B cell (primary cell): Measurements from ENCODE around the gene KRT84. TPM values are rescaled to one million over a fixed set of nuclear protein-coding genes. Genes with fewer than 3 reads are reported as not detected.

Experiments
- ATAC-seq: fragments of 200-7000 bp; cut with Tn5 transposase; one replicate; pipeline ENCODE4 v1.10.0; 2021; ENCODE audit warnings: low read depth, mild to moderate bottlenecking, moderate number of reproducible peaks, moderate library complexity
- CTCF ChIA-PET: fragments of 350-600 bp; sonication (Branson Sonifier 250); formaldehyde crosslinking; loops from one replicate; lab custom pipeline; 2021; ENCODE audit warnings: antibody characterized with exemption, inconsistent platforms; lab: Charles Lee
- POLR2A ChIA-PET: fragments of 350-600 bp; sonication (Branson Sonifier 250); formaldehyde crosslinking; loops from one replicate; lab custom pipeline; 2021; ENCODE audit warnings: antibody characterized with exemption; lab: Charles Lee
- DNase-seq: peaks from one replicate; pipeline ENCODE4 v3.0.0; 2013
- H2AFZ ChIP-seq: 2 replicates; pipeline ENCODE4 v1.6.1; 2012; ENCODE audit warnings: mild to moderate bottlenecking, low read depth, low read length; ENCODE audit not compliant: insufficient read depth, poor library complexity, severe bottlenecking
- H3K27ac ChIP-seq, 2 donors: 1 replicate in 1 of 2; 2 replicates in 1 of 2; pipeline ENCODE4 v1.5.1; 2012 to 2013; ENCODE audit warnings: low read length in 2 of 2, mild to moderate bottlenecking in 2 of 2, moderate library complexity in 1 of 2
- H3K27me3 ChIP-seq, 4 experiments: fragments of 200-600 bp in 1 of 4; sonication (generic) in 1 of 4; replicated peaks in 1 of 4; 1 replicate in 2 of 4; 2 replicates in 2 of 4; pipeline versions ENCODE4 v1.6.1 to v1.7.0; 2013 to 2016; ENCODE audit warnings: low read length in 3 of 4, mild to moderate bottlenecking in 2 of 4, mixed read lengths in 1 of 4, moderate library complexity in 1 of 4; ENCODE audit not compliant: insufficient read depth in 4 of 4, control insufficient read depth in 3 of 4; ENCODE audit errors: control extremely low read depth in 1 of 4
- H3K36me3 ChIP-seq, 2 experiments: replicated peaks in 1 of 2; 1 replicate in 1 of 2; 2 replicates in 1 of 2; pipeline versions ENCODE4 v1.6.1 to v1.7.1; 2013; ENCODE audit warnings: low read length in 1 of 2; ENCODE audit not compliant: insufficient read depth in 2 of 2, control insufficient read depth in 1 of 2; ENCODE audit errors: control extremely low read depth in 1 of 2, extremely low read depth in 1 of 2
- H3K4me1 ChIP-seq, 2 donors: fragments of 200-600 bp in 1 of 2; sonication (generic) in 1 of 2; 1 replicate in 1 of 2; 2 replicates in 1 of 2; pipeline versions ENCODE4 v1.5.1 to v1.6.1; 2013 to 2017; ENCODE audit warnings: low read length in 2 of 2; ENCODE audit not compliant: control insufficient read depth in 2 of 2, insufficient read depth in 2 of 2
- H3K4me2 ChIP-seq: replicated peaks from 2 replicates; pipeline ENCODE3; 2012; ENCODE audit warnings: mild to moderate bottlenecking, low read depth, low read length; ENCODE audit not compliant: poor library complexity, severe bottlenecking
- H3K4me3 ChIP-seq, 5 experiments: fragments of 200-600 bp in 1 of 5; sonication (generic) in 1 of 5; 1 replicate in 3 of 5; 2 replicates in 2 of 5; pipeline versions ENCODE4 v1.5.1 to v1.7.0; 2011 to 2016; ENCODE audit warnings: low read length in 4 of 5, mild to moderate bottlenecking in 4 of 5, low read depth in 2 of 5, control low read depth in 1 of 5, moderate library complexity in 1 of 5; ENCODE audit not compliant: insufficient read depth in 1 of 5; ENCODE audit errors: control extremely low read depth in 1 of 5, extremely low read depth in 1 of 5
- H3K79me2 ChIP-seq: fragments of 200-600 bp; sonication (generic); one replicate; pipeline ENCODE4 v1.6.0; 2016; ENCODE audit warnings: low read length; ENCODE audit not compliant: control insufficient read depth, insufficient read depth
- H3K9ac ChIP-seq: fragments of 200-600 bp; sonication (generic); 2 replicates; pipeline ENCODE4 v1.6.1; 2017; ENCODE audit warnings: mild to moderate bottlenecking, low read length, moderate library complexity
- H3K9me3 ChIP-seq, 3 donors: one replicate each; pipeline versions ENCODE4 v1.6.1 to v1.7.1; 2013; ENCODE audit warnings: low read length in 2 of 3; ENCODE audit not compliant: control insufficient read depth in 2 of 3, insufficient read depth in 1 of 3; ENCODE audit errors: control extremely low read depth in 1 of 3
- H4K20me1 ChIP-seq: 2 replicates; pipeline ENCODE4 v1.6.0; 2012; ENCODE audit warnings: mild to moderate bottlenecking, low read length; ENCODE audit not compliant: insufficient read depth, control insufficient read depth, poor library complexity, severe bottlenecking
- H3K27ac Mint-ChIP-seq: one replicate; pipeline ENCODE4 v1.8.0; 2021; ENCODE audit warnings: mixed read lengths
- H3K27me3 Mint-ChIP-seq: one replicate; pipeline ENCODE4 v1.8.0; 2021; ENCODE audit warnings: mixed read lengths
- H3K4me1 Mint-ChIP-seq: one replicate; pipeline ENCODE4 v1.8.0; 2021; ENCODE audit warnings: mixed read lengths
- H3K4me3 Mint-ChIP-seq: one replicate; pipeline ENCODE4 v1.8.0; 2021; ENCODE audit warnings: mixed read lengths
- H3K9me3 Mint-ChIP-seq: one replicate; pipeline ENCODE4 v1.8.0; 2022; ENCODE audit warnings: mixed read lengths; ENCODE audit not compliant: insufficient read depth
- EZH2 ChIP-seq: IDR thresholded peaks from 2 replicates; pipeline ENCODE4 v1.6.1; 2012; ENCODE audit warnings: borderline replicate concordance, low read depth, mild to moderate bottlenecking, moderate library complexity, low read length; ENCODE audit not compliant: insufficient read depth, poor library complexity, severe bottlenecking
- WGBS: methylation state at CpG from one replicate; pipeline ENCODE4 v1.1.5; 2013; ENCODE audit warnings: missing lambda C conversion rate; ENCODE audit not compliant: insufficient coverage; 5-methylcytosine and 5-hydroxymethylcytosine counted together
- intact Hi-C: fragments of 100-400 bp; cut with micrococcal nuclease; formaldehyde crosslinking; loops from one replicate; pipeline ENCODE4 v1.10.0; 2022
- polyA plus RNA-seq: library from polyadenylated mRNA; depleted of rRNA; stranded (reverse); fragments of >200 nt; gene quantifications from 2 replicates; pipeline ENCODE4 v1.2.3, GENCODE V29; 2012
- total RNA-seq, 2 donors: library from RNA; stranded (reverse); fragments of 120-200 nt in 1 of 2; gene quantifications; 1 replicate in 1 of 2; 2 replicates in 1 of 2; pipeline versions ENCODE4 v1.2.3 to v1.2.4, GENCODE V29; 2013 to 2022
- TF ChIP-seq, protein P1 (sequence below): fragments of 200-600 bp; IDR thresholded peaks from one replicate; pipeline ENCODE4 v1.8.0; 2022; ENCODE audit warnings: antibody characterized with exemption, mild to moderate bottlenecking

The KRT84 gene
- total and polyA plus RNA-seq, 2 donors (not counting 1 experiment from before 2014, with no cell fraction given) = not detected

DNA sequence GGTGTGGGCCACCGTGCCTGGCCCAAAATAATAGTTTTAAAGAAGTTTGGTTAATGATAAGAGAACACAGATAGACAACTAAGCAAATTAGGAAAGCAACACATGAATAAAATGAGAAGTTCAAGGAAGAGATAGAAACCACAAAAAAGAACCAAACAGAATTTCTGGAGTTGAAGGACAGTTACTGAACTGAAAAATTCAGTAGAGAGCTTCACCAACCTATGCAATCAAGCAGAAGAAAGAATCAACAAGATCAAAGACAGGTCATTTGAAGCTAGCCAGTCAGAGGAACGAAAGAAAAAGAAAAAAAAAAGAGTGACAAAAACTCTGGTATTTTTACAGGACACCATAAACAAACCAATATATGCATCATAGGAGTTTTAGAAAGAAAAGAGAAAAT is 48.8 kb downstream of the KRT84 start:
- H3K9me3 Mint-ChIP-seq = peaks cover 4% of the 10 kb centered on the region

DNA sequence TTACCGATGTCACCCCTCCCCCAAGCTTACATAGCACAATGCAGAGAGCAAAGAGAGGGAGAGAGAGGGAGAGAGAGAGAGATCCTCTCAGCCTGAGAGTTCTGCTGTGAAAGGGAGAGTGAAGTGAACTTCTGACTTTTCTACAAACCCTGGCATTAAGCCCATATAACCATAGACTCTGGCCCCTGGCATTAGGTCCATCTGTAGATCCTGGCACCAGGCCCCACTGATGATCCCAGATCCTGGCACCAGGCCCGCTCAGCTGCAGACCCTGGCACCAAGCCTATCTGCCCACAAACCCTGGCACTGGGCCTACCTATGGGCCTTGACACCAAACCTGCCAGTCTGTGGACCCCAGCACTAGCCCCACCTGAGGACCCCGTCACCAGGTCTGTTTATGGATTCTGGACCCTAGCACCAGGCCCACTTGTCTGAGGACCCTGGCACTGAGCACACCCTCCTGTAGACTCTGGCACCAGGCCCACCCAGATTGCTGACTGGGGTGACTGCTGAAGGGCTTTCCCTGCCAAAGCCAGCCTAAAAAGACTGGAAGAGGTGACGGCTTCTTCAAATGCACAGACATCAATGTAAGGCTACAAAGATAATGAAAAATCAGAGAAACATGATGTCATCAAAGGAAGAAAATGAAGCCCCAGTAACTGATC is 49.7 kb downstream of the KRT84 start:
- WGBS = 100% methylated on average over 3 of the region's 4 CpGs
- no peak overlapping the region for H2AFZ ChIP-seq
- POLR2A ChIA-PET = no interaction called here
- intact Hi-C loops = no loop called here
- no peak overlapping the region for H3K4me3 ChIP-seq
- no peaks in the 10 kb centered on the region for H3K36me3 ChIP-seq
- peaks cover 15% of the 10 kb centered on the region for H3K27me3 Mint-ChIP-seq
- H3K27me3 ChIP-seq = peaks cover 0 to 11% (median 1%) of the 10 kb centered on the region in 4 experiments
- CTCF ChIA-PET = interaction anchor here (1.4 kb wide), 1 partner anchor 8 kb away, joined by 5 read pairs; no protein-coding TSS in a partner anchor
- H3K4me3 Mint-ChIP-seq = no peak overlapping the region
- no peak overlapping the region for H3K4me2 ChIP-seq
- H3K4me1 ChIP-seq = no peaks in the 10 kb centered on the region
- H3K9ac ChIP-seq = no peak overlapping the region
- no peak for TF ChIP-seq EZH2
- TF ChIP-seq, protein P1, sequence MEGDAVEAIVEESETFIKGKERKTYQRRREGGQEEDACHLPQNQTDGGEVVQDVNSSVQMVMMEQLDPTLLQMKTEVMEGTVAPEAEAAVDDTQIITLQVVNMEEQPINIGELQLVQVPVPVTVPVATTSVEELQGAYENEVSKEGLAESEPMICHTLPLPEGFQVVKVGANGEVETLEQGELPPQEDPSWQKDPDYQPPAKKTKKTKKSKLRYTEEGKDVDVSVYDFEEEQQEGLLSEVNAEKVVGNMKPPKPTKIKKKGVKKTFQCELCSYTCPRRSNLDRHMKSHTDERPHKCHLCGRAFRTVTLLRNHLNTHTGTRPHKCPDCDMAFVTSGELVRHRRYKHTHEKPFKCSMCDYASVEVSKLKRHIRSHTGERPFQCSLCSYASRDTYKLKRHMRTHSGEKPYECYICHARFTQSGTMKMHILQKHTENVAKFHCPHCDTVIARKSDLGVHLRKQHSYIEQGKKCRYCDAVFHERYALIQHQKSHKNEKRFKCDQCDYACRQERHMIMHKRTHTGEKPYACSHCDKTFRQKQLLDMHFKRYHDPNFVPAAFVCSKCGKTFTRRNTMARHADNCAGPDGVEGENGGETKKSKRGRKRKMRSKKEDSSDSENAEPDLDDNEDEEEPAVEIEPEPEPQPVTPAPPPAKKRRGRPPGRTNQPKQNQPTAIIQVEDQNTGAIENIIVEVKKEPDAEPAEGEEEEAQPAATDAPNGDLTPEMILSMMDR = no peak
- H3K27ac ChIP-seq = no peak overlapping the region
- DNase-seq = no peak
- H3K27ac Mint-ChIP-seq = no peak overlapping the region
- no peak for ATAC-seq
- H3K9me3 Mint-ChIP-seq = peaks cover 4% of the 10 kb centered on the region
- peaks cover 0 to 8% (median 0%) of the 10 kb centered on the region in 3 donors for H3K9me3 ChIP-seq
- no peaks in the 10 kb centered on the region for H4K20me1 ChIP-seq
- no peaks in the 10 kb centered on the region for H3K79me2 ChIP-seq
- H3K4me1 Mint-ChIP-seq = no peaks in the 10 kb centered on the region

More for the DNA sequence above, 48.8 kb downstream of the KRT84 start:
- TF ChIP-seq, protein P1 = no peak
- TF ChIP-seq EZH2 = no peak
- no peaks in the 10 kb centered on the region for H3K4me1 Mint-ChIP-seq
- ChIA-PET CTCF (interaction anchor here (0.6 to 1.4 kb wide), 2 partner anchors 9 to 37 kb away, joined by 3 to 5 read pairs; no protein-coding TSS in a partner anchor), POLR2A (no interaction called here)
- peaks cover 0 to 10% (median 1%) of the 10 kb centered on the region in 4 experiments for H3K27me3 ChIP-seq
- H3K36me3 ChIP-seq = no peaks in the 10 kb centered on the region
- no peak for ATAC-seq
- no CpG with 5 or more reads among the region's 2 CpGs for WGBS
- no peaks in the 10 kb centered on the region for H4K20me1 ChIP-seq
- DNase-seq = no peak
- H3K79me2 ChIP-seq = no peaks in the 10 kb centered on the region
- H3K9me3 ChIP-seq = peaks cover 0 to 8% (median 0%) of the 10 kb centered on the region in 3 donors
- H3K4me2 ChIP-seq = no peak overlapping the region
- no peak overlapping the region for H3K27ac Mint-ChIP-seq
- no peaks in the 10 kb centered on the region for H3K4me1 ChIP-seq
- no peak overlapping the region for H2AFZ ChIP-seq
- intact Hi-C loops = no loop called here
- H3K27ac ChIP-seq = no peak overlapping the region
- no peak overlapping the region for H3K4me3 ChIP-seq
- H3K9ac ChIP-seq = no peak overlapping the region
- H3K27me3 Mint-ChIP-seq = peaks cover 16% of the 10 kb centered on the region
- H3K4me3 Mint-ChIP-seq = no peak overlapping the region
